Gastrocnemius medialis (tissue), 4 donors: Measurements from ENCODE around the gene GDI2. TPM values are rescaled to one million over a fixed set of nuclear protein-coding genes. Genes with fewer than 3 reads are reported as not detected.
"Not testable (repeated sequence)": the region's sequence is repeated elsewhere in the genome, so short reads cannot be mapped to it uniquely, and the experiment has no call there.

Source experiments
- ATAC-seq, 2 donors: fragments of 150-250 bp; one replicate each; pipeline ENCODE4 v1.9.1; 2016
- DNase-seq, 2 donors: peaks; one replicate each; pipeline ENCODE4 v3.0.0-alpha.2; 2019
- H3K27ac ChIP-seq, 4 donors: fragments of 200-600 bp; sonication (generic); 1 replicate in 1 of 4; 2 replicates in 3 of 4; pipeline ENCODE4 v1.5.1; 2016 to 2018; ENCODE audit warnings: mild to moderate bottlenecking in 2 of 4, moderate library complexity in 1 of 4
- H3K27me3 ChIP-seq, 3 donors: fragments of 200-600 bp; sonication (generic) in 2 of 3; 1 replicate in 1 of 3; 2 replicates in 2 of 3; pipeline versions ENCODE4 v1.5.1 to v1.6.0; 2016 to 2019; ENCODE audit warnings: mild to moderate bottlenecking in 1 of 3, moderate library complexity in 1 of 3
- H3K36me3 ChIP-seq, 2 donors: fragments of 200-600 bp; sonication (generic) in 1 of 2; one replicate each; pipeline ENCODE4 v1.5.1; 2017 to 2018
- H3K4me1 ChIP-seq, 2 donors: fragments of 200-600 bp; sonication (generic) in 1 of 2; one replicate each; pipeline ENCODE4 v1.5.1; 2016 to 2017; ENCODE audit warnings: mild to moderate bottlenecking in 2 of 2
- H3K4me3 ChIP-seq, 4 donors: fragments of 200-600 bp; sonication (generic) in 3 of 4; 1 replicate in 1 of 4; 2 replicates in 3 of 4; pipeline ENCODE4 v1.5.1; 2016 to 2019; ENCODE audit warnings: mild to moderate bottlenecking in 2 of 4
- H3K9me3 ChIP-seq, 3 donors: fragments of 200-600 bp; sonication (generic) in 2 of 3; 1 replicate in 1 of 3; 2 replicates in 2 of 3; pipeline ENCODE4 v1.5.1; 2016 to 2019
- POLR2A ChIP-seq, 2 donors: fragments of 450-650 bp; IDR thresholded peaks; one replicate each; pipeline ENCODE4 v1.6.1; 2017; ENCODE audit warnings: antibody characterized with exemption in 2 of 2, mild to moderate bottlenecking in 2 of 2, moderate library complexity in 2 of 2
- in situ Hi-C, 4 donors: fragments of 200-750 bp; cut with MboI; loops; one replicate each; pipeline versions ENCODE4 v1.15.0 to v1.8.0; 2017; ENCODE audit warnings: low sequenced_read_pairs in 4 of 4
- intact Hi-C: fragments of 100-400 bp; cut with DNase I; formaldehyde crosslinking; loops from one replicate; pipeline ENCODE4 v1.15.1; 2023; ENCODE audit warnings: low total_unique reads
- total RNA-seq, 4 donors: library from RNA; depleted of rRNA; stranded (reverse); fragments of >200 nt; gene quantifications; one replicate each; pipeline versions ENCODE4 v1.1.0 to v1.2.3, GENCODE V29; 2016
- TF ChIP-seq, protein P1 (sequence below), 5 experiments: fragments of 450-650 bp in 3 of 5; fragments of 200-600 bp in 2 of 5; sonication (generic) in 2 of 5; IDR thresholded peaks in 4 of 5; conservative IDR thresholded peaks in 1 of 5; 1 replicate in 4 of 5; 2 replicates in 1 of 5; pipeline ENCODE4 v1.5.1; 2016 to 2019; ENCODE audit warnings: antibody characterized with exemption in 5 of 5, mild to moderate bottlenecking in 3 of 5, moderate library complexity in 3 of 5

Gene GDI2
- total RNA-seq, 4 donors from 2014 or later = 143 to 197 (median 171) TPM

DNA sequence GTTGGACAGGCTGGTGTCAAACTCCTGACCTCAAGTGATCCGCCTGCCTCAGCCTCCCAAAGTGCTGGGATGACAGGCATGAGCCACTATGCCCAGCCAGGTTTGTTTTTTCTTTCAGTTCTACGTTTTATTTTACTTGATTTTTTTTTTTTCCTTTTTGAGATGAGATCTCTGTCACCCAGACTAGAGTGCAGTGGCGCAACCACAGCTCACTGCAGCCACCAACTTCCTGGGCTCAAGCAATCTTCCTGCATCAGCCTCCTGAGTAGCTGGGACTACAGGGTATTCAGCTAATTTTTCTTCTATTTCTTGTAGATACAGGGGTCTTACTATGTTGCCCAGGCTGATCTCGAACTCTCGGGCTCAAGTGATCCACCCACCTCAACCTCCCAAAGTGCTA lies 24.3 kb downstream of the GDI2 start:
- DNase-seq (no peak), ATAC-seq (no peak)
- Histone ChIP-seq H3K27me3 (no peaks in the 10 kb centered on the region), H3K4me3 (no peak overlapping the region), H3K27ac (no peak overlapping the region), H3K9me3 (no peaks in the 10 kb centered on the region), H3K36me3 (peaks cover 8 to 73% of the 10 kb centered on the region in 2 donors), H3K4me1 (peaks cover 6 to 7% of the 10 kb centered on the region in 2 donors)
- TF ChIP-seq POLR2A (IDR thresholded peaks at IDR 0.05) = no peak
- TF ChIP-seq, protein P1, sequence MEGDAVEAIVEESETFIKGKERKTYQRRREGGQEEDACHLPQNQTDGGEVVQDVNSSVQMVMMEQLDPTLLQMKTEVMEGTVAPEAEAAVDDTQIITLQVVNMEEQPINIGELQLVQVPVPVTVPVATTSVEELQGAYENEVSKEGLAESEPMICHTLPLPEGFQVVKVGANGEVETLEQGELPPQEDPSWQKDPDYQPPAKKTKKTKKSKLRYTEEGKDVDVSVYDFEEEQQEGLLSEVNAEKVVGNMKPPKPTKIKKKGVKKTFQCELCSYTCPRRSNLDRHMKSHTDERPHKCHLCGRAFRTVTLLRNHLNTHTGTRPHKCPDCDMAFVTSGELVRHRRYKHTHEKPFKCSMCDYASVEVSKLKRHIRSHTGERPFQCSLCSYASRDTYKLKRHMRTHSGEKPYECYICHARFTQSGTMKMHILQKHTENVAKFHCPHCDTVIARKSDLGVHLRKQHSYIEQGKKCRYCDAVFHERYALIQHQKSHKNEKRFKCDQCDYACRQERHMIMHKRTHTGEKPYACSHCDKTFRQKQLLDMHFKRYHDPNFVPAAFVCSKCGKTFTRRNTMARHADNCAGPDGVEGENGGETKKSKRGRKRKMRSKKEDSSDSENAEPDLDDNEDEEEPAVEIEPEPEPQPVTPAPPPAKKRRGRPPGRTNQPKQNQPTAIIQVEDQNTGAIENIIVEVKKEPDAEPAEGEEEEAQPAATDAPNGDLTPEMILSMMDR (IDR thresholded peaks at IDR 0.05 in 4 of 5, conservative IDR thresholded peaks at IDR 0.05 in 1 of 5) = no peak
- in situ Hi-C loops (no loop called here), intact Hi-C loops (no loop called here)

DNA sequence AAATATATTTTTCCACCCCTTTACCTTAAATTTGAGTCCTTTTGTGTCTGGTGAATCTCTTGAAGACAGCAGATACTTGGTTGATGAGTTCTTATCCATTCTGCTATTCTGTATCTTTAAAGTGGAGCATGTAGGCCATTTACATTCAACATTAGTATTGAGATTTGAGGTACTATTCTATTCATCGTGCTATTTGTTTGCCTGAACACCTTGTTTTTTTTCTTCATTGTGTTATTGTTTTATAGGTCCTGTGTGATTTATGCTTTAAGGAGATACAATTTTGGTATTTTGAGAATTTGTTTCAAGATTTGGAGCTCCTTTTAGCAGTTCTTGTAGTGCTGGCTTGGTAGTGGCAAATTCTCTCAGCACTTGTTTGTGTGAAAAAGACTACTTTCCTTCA lies 29.9 kb downstream of the GDI2 start:
- Histone ChIP-seq H3K4me3 (no peak overlapping the region), H3K4me1 (peaks cover 6 to 7% of the 10 kb centered on the region in 2 donors), H3K27me3 (no peaks in the 10 kb centered on the region), H3K9me3 (no peaks in the 10 kb centered on the region), H3K36me3 (peaks cover 6 to 52% of the 10 kb centered on the region in 2 donors), H3K27ac (no peak overlapping the region)
- ATAC-seq (no peak), DNase-seq (no peak)
- in situ Hi-C loops = no loop called here
- TF ChIP-seq POLR2A (IDR thresholded peaks at IDR 0.05) = no peak
- TF ChIP-seq, protein P1 (IDR thresholded peaks at IDR 0.05 in 4 of 5, conservative IDR thresholded peaks at IDR 0.05 in 1 of 5) = no peak
- intact Hi-C loops = no loop called here

DNA sequence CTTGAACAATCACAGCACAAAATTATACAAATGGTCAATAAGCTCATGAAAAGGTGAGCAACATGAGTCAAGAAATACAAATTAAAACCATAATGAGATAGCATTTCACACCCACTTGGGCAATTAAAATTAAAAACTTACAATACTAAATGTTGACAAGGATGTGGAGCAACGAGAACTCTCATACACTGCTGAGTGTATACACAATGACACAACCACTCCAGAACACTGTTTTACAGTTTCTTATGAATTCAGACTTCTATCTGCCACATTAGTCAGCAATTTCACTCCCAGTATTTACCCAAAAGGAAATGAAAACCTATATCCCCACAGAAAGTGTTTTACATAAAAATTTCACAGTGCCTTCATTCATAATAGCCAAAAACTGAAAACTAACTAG lies 31.1 kb downstream of the GDI2 start:
- Histone ChIP-seq H3K9me3 (no peaks in the 10 kb centered on the region), H3K4me1 (peaks cover 2 to 4% of the 10 kb centered on the region in 2 donors), H3K36me3 (peaks cover 6 to 52% of the 10 kb centered on the region in 2 donors), H3K27ac (no peak overlapping the region), H3K4me3 (no peak overlapping the region), H3K27me3 (no peaks in the 10 kb centered on the region)
- in situ Hi-C loops = no loop called here
- TF ChIP-seq, protein P1 (IDR thresholded peaks at IDR 0.05 in 4 of 5, conservative IDR thresholded peaks at IDR 0.05 in 1 of 5) = no peak
- TF ChIP-seq POLR2A (IDR thresholded peaks at IDR 0.05) = no peak
- ATAC-seq (no peak), DNase-seq (no peak)
- intact Hi-C loops = no loop called here

DNA sequence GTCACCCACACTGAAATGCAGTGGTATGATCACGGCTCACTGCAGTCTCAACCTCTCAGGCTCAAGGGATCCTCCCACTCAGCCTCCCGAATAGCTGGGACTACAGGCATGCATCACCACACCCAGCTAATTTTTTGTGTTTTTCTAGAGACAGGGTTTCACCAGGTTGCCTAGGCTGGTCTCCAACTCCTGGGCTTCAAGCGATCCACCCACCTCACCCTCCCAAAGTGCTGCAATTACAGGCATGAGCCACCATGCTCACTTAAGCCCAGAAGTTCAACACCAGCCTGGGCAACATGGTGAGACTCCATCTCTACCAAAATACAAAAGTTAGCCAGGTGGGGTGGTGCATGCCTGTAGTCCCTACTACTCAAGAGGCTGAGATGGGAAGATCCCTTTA lies 33.5 kb downstream of the GDI2 start:
- H3K36me3 ChIP-seq = peaks cover 6 to 37% of the 10 kb centered on the region in 2 donors
- no peak for TF ChIP-seq POLR2A (IDR thresholded peaks at IDR 0.05)
- TF ChIP-seq, protein P1 (IDR thresholded peaks at IDR 0.05 in 4 of 5, conservative IDR thresholded peaks at IDR 0.05 in 1 of 5) = no peak
- H3K27ac ChIP-seq = no peak overlapping the region
- ATAC-seq (no peak), DNase-seq (no peak)
- H3K9me3 ChIP-seq = no peaks in the 10 kb centered on the region
- H3K27me3 ChIP-seq = no peaks in the 10 kb centered on the region
- peaks cover 19 to 24% of the 10 kb centered on the region in 2 donors for H3K4me1 ChIP-seq
- in situ Hi-C loops = no loop called here
- intact Hi-C loops = no loop called here
- no peak overlapping the region for H3K4me3 ChIP-seq

DNA sequence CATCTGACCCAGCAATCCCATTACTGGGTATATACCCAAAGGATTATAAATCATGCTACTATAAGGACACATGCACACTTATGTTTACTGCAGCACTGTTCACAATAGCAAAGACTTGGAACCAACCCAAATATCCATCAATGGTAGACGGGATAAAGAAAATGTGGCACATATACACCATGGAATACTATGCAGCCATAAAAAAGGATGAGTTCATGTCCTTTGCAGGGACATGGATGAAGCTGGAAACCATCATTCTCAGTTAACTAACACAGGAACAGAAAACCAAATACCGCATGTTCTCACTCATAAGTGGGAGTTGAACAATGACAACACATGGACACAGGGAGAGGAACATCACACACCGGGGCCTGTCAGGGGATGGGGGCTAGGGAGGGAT lies 35.5 kb downstream of the GDI2 start:
- Histone ChIP-seq H3K36me3 (peaks cover under 1 to 23% of the 10 kb centered on the region in 2 donors), H3K4me1 (peaks cover 19 to 25% of the 10 kb centered on the region in 2 donors)
- DNase-seq, H3K9me3 ChIP-seq, intact Hi-C loops, in situ Hi-C loops, H3K27ac ChIP-seq, ATAC-seq, H3K27me3 ChIP-seq, H3K4me3 ChIP-seq: not testable (repeated sequence)
